Rectal smooth muscle tissue (tissue), 1 donor: ENCODE results near the gene NINL.
"Not testable (repeated sequence)": the region's sequence is repeated elsewhere in the genome, so short reads cannot be mapped to it uniquely, and the experiment has no call there.

ENCODE experiments used
- H3K27ac ChIP-seq: one replicate; pipeline ENCODE4 v1.7.0; 2013; ENCODE audit warnings: low read depth, low read length, inconsistent platforms
- H3K27me3 ChIP-seq: one replicate; pipeline ENCODE4 v1.7.0; 2013; ENCODE audit warnings: low read length; ENCODE audit not compliant: control insufficient read depth, insufficient read depth
- H3K36me3 ChIP-seq: one replicate; pipeline ENCODE4 v1.7.0; 2013; ENCODE audit warnings: low read length; ENCODE audit not compliant: control insufficient read depth, insufficient read depth
- H3K4me1 ChIP-seq: one replicate; pipeline ENCODE4 v1.7.0; 2013; ENCODE audit warnings: low read length; ENCODE audit not compliant: control insufficient read depth, insufficient read depth
- H3K4me3 ChIP-seq: one replicate; pipeline ENCODE4 v1.7.0; 2013; ENCODE audit warnings: low read length
- H3K9ac ChIP-seq: one replicate; pipeline ENCODE4 v1.7.0; 2013; ENCODE audit warnings: low read length

The NINL gene

DNA sequence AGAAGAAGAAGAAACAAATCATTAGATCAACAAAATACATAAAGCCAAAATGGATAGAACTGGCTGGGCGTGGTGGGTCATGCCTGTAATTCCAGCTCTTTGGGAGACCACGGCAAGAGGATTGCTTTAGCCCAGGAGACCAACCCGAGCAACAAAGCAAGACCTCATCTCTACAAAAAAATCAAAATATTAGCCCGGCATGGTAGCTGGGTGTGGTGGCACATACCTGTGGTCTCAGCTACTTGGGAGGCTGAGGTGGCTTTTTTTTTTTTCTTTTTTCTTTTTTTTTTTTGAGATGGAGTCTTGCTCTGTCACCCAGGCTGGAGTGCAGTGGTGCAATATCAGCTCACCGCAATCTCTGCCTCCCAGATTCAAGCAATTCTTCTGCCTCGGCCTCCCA is 21.5 kb downstream of the NINL start:
- Histone ChIP-seq H3K27me3 (no peaks in the 10 kb centered on the region), H3K36me3 (no peaks in the 10 kb centered on the region), H3K9ac (no peak overlapping the region), H3K4me3 (no peak overlapping the region), H3K4me1 (no peaks in the 10 kb centered on the region), H3K27ac (no peak overlapping the region)

DNA sequence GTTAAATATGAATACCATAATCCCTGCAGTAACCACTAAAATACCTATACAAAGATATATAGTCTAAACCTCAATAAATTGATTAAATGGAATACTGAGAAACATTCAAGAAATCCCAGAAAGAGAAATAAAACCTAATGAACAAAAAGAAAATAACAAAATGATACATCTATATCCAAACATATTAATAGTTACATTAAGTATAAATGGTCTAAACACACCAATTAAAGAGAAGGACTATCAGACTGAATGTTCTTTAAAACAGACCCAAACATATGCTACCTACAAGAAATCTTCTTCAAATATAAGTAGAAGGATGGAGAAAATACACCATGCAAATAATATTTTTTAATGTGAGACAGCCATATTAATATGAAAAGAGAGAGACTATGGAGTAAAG is 22.0 kb downstream of the NINL start:
- Histone ChIP-seq H3K9ac (no peak overlapping the region), H3K27ac (no peak overlapping the region), H3K4me1 (no peaks in the 10 kb centered on the region), H3K36me3 (no peaks in the 10 kb centered on the region), H3K4me3 (no peak overlapping the region), H3K27me3 (no peaks in the 10 kb centered on the region)

DNA sequence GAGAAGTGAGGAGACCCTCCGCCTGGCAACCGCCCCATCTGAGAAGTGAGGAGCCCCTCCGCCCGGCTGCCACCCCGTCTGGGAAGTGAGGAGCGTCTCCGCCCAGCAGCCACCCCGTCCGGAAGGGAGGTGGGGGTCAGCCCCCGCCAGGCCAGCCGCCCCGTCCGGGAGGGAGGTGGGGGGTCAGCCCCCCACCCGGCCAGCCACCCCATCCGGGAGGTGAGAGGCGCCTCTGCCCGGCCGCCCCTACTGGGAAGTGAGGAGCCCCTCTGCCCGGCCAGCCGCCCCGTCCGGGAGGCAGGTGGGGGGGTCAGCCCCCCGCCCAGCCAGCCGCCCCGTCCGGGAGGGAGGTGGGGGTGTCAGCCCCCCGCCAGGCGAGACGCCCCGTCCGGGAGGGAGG is 23.6 kb downstream of the NINL start:
- H3K4me1 ChIP-seq, H3K36me3 ChIP-seq, H3K9ac ChIP-seq, H3K4me3 ChIP-seq, H3K27me3 ChIP-seq, H3K27ac ChIP-seq: not testable (repeated sequence)

DNA sequence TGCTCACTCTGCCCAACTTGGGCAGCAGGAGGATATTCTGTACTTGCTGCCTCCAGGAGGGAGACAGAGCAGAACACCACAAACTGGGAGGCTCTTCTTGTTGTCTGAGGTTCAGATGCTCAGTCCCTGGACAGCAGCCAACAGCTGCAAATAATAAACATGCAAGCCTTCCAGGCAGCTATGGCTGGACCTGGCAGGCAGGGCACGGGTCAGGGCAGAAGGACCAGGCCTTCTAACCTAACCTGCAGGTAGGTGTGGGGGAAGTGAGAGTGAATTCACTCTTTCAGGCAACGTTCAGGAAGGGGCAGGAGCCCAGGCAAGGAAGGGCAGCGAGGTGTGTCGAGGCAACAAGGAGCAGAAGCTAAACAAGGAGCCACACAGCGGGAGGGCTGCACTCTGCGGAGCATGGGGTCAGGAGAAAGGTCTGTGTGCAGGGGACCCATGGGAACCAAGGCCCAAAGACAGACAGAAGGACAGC is 31.5 kb downstream of the NINL start:
- Histone ChIP-seq H3K9ac (no peak overlapping the region), H3K4me1 (peaks cover 35% of the 10 kb centered on the region), H3K27me3 (no peaks in the 10 kb centered on the region), H3K4me3 (no peak overlapping the region), H3K36me3 (no peaks in the 10 kb centered on the region), H3K27ac (peak overlapping the region; percentile 58)

DNA sequence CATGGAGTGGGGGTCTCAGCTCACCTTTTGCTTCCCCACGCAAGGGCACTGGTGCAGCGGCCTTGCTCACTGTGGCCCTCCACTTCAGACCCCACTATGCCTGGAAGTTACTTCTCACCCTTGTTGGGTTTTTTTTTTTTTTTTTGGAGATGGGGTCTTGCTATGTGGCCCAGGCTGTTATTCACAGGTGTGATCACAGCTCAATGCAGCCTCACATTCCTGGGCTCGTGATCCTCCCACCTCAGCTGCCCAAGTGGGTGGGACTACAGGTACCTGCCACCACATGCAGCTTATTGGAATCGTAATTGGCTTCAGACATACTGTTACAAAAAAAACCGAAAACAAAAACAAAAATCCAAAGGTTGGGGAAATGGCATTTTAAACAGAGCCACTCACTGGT is 32.4 kb downstream of the NINL start:
- H3K4me3 ChIP-seq: no peak overlapping the region
- peaks cover 35% of the 10 kb centered on the region for H3K4me1 ChIP-seq
- no peak overlapping the region for H3K9ac ChIP-seq
- H3K27ac ChIP-seq: peak overlapping the region; percentile 35
- H3K27me3 ChIP-seq: no peaks in the 10 kb centered on the region
- H3K36me3 ChIP-seq: no peaks in the 10 kb centered on the region

DNA sequence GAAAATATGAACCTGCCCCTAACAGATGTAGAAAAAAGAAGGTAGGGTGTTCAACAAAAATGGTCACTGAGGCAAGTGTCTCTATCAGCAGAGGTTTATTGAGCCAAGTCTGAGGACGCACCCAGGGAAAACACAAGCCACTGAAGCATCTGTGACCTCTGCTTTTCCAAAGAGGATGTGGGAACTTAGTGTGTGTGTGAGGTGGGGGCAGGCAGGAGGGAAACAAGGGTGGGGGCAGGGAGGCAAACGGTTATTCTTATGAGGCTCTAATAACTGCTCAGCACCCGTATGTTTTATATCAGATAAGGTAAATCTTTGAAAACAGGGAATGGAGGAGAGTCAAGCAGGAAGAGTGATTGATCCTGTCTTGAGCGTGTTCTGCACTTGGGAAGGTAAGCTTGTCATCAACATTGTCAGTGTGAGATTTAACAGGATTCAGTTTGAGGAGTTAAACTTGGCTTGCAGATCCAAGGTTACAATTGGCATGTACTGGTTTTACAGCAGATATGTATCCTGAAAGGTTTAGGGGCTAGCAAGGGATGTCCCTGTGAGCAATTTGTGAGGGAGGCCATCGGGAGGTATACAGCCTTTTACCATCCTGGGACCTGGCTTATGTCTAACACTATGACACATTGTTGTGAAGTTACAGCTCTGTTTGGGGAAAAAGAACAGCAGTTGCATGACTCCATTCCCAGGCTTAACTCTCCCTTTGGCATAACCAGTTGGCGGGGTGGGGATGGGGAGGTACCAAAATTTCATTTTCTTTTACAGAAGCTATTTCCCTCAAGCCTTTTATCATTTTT is 33.7 kb downstream of the NINL start:
- Histone ChIP-seq H3K27me3 (no peaks in the 10 kb centered on the region), H3K27ac (peak overlapping the region; percentile 67), H3K4me3 (no peak overlapping the region), H3K4me1 (peaks cover 35% of the 10 kb centered on the region), H3K9ac (no peak overlapping the region), H3K36me3 (no peaks in the 10 kb centered on the region)

DNA sequence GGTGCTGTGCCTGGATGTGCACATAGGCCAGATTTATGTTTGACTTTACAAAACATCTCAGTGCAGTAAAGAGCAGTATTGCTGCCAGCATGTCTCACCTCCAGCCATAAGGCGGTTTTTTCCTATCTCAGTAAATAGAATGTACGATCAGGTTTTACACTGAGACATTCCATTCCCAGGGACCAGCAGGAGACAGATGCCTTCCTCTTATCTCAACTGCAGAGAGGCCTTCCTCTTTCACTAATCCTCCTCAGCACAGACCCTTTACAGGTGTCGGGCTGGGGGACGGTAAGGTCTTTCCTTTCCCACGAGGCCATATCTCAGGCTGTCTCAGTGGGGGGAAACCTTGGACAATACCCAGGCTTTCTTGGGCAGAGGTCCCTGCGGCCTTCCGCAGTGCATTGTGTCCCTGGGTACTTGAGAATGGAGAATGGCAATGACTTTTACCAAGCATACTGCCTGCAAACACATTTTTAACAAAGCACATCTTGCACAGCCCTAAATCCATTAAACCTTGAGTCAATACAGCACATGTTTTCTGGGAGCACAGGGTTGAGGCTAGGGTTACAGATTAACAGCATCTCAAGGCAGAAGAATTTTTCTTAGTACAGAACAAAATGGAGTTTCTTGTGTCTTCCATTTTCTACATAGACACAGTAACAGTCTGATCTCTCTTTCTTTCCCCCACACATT is 34.5 kb downstream of the NINL start:
- not testable (repeated sequence) for H3K27ac ChIP-seq, H3K36me3 ChIP-seq, H3K27me3 ChIP-seq, H3K4me3 ChIP-seq, H3K9ac ChIP-seq
- peaks cover 35% of the 10 kb centered on the region for H3K4me1 ChIP-seq

DNA sequence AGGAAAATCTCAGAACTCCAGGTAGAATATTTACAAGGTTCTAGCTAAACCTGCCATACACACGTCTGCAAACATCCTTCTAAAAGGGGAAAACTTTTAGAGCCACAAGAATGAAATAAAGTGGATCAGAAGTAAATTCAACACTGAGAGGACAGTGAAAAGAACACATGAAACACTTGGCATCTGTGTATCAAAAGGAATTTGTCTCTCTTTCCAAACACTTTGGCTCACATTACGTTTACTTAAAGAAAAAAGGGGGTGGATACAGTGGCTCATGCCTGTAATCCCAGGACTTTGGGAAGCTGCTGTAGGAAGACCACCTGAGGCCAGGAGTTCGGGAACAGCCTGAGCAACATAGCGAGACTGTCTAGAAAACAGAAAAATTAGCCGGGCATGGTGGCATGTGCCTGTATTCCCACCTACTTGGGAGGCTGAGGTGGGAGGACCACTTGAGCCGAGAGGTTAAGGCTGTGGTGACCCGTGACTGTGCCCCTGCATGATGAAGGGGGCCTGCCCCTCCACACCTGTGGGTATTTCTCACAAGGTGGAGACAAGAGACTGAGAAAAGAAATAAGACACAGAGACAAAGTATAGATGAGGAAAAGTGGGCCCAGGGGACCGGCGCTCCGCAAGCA is 35.4 kb downstream of the NINL start:
- H3K36me3 ChIP-seq: no peaks in the 10 kb centered on the region
- no peaks in the 10 kb centered on the region for H3K27me3 ChIP-seq
- no peak overlapping the region for H3K4me3 ChIP-seq
- H3K4me1 ChIP-seq: peaks cover 37% of the 10 kb centered on the region
- H3K9ac ChIP-seq: no peak overlapping the region
- peak overlapping the region; percentile 56 for H3K27ac ChIP-seq

DNA sequence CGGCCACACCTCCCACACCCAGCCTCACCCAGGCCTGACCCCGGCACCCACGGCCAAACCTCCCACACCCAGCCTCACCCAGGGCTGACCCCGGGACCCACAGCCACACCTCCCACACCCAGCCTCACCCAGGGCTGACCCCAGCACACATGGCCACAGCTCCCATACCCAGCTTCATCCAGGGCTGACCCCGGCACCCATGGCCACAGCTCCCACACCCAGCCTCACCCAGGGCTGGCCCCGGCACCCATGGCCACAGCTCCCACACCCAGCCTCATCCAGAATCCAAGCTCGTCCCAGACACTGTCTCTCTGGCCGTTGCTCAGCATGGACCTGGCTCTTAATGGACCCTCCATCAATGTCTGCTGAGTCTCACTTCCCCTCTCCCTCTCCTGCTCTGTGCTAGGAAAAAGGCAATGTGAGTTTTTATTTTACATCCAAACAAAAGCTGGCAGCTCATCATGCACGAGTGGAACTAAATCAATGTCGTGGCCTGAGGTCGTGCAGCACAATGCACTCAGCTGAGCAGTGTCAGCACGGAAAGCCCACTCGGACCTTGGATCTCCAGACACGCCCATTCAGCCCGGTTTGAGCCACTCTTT is 36.1 kb downstream of the NINL start:
- no peaks in the 10 kb centered on the region for H3K36me3 ChIP-seq
- no peaks in the 10 kb centered on the region for H3K27me3 ChIP-seq
- peak overlapping the region; percentile 58 for H3K27ac ChIP-seq
- H3K4me1 ChIP-seq: peaks cover 38% of the 10 kb centered on the region
- no peak overlapping the region for H3K9ac ChIP-seq
- peak overlapping the region; percentile 39 for H3K4me3 ChIP-seq

DNA sequence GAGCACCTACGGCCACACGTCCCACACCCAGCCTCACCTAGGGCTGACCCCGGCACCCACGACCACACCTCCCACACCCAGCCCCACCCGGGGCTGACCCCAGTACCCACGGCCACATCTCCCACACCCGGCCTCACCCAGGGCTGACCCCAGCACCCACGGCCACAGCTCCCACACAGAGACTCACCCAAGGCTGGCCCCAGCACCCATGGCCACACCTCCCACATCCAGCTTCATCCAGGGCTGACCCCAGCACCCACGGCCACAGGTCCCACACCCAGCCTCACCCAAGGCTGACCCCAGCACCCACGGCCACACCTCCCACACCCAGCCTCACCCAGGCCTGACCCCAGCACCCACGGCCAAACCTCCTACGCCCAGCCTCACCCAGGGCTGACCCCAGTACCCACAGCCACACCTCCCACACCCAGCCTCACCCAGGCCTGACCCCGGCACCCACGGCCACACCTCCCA is 36.7 kb downstream of the NINL start:
- Histone ChIP-seq H3K27ac (no peak overlapping the region), H3K36me3 (no peaks in the 10 kb centered on the region), H3K27me3 (no peaks in the 10 kb centered on the region), H3K9ac (no peak overlapping the region), H3K4me3 (no peak overlapping the region), H3K4me1 (peaks cover 33% of the 10 kb centered on the region)

DNA sequence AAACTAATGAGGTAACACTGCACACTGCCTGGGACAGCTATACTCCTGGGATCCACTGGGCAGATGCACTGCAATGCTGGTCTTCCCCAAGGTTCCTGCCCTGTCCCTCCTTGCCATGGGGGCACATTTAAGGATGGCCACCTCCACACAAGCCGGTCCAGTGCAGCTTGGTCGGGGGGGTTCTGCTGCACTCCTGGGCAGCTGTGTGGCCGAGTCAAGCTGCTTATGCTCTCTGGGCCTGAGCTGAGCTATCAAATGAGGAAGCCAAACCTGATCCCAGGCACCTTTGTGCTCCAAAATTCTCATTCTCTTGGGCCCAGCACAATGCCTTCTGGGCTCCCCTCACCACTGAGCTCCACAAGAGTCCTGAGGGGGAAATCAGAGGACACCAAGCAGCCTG is 37.3 kb downstream of the NINL start:
- no peak overlapping the region for H3K4me3 ChIP-seq
- H3K9ac ChIP-seq: no peak overlapping the region
- H3K36me3 ChIP-seq: no peaks in the 10 kb centered on the region
- H3K27me3 ChIP-seq: no peaks in the 10 kb centered on the region
- H3K27ac ChIP-seq: no peak overlapping the region
- peaks cover 30% of the 10 kb centered on the region for H3K4me1 ChIP-seq

DNA sequence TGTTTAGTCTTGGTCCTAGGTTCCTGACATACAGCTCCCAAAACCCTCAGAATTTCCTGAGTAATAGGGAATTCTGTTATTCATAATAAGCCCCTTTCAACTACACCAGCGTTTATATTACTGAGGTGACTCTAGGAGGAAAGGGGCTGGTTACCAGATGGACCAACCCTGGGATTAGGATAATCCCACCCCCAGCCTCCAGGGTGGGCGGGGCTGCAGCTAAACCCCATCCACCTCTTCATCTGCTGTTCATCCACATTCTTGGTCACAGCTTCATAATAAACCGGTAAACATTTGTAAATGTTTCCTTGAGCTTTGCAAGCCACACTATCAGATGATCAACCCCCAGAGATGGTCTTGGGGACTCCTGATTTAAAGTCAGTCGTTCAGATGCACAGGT is 38.3 kb downstream of the NINL start:
- Histone ChIP-seq H3K27ac (no peak overlapping the region), H3K9ac (no peak overlapping the region), H3K4me3 (no peak overlapping the region), H3K4me1 (peaks cover 20% of the 10 kb centered on the region), H3K27me3 (no peaks in the 10 kb centered on the region), H3K36me3 (no peaks in the 10 kb centered on the region)
